ENCODE results near the gene RC3H1. TPM values are rescaled to one million over a fixed set of nuclear protein-coding genes. Genes with fewer than 3 reads are reported as not detected.
"Not testable (repeated sequence)": the region's sequence is repeated elsewhere in the genome, so short reads cannot be mapped to it uniquely, and the experiment has no call there.

Gene RC3H1
- total RNA-seq, 4 donors from 2014 or later, result 19.7 to 26.2 (median 22.9) TPM

DNA sequence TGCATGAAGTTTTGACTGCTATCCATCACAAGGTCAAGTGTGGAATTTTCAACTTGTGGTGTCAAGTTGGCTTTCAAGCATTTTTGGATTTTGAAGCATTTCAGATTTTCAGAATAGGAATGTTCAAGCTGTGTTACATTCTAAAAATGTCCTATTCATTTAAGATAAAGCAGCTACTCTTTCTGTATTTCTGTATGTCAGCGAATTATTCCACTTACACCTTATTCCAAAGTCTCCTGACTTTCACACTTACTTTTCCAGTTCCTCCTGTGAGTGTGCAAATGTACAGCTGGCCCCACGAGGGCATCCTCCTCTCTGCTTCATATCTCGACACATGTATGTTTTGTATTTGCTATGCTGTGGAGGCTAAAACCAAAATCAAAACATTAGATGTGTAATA, 51.9 kb downstream of the RC3H1 start:
- no peak for DNase-seq (ENCODE audit: low spot score in 2 of 2)
- H3K27ac ChIP-seq, result no peak overlapping the region
- H3K27me3 ChIP-seq, result no peaks in the 10 kb centered on the region
- H3K4me3 ChIP-seq, result no peak overlapping the region
- H3K36me3 ChIP-seq, result peaks cover 0 to 95% (median 12%) of the 10 kb centered on the region in 3 donors
- TF ChIP-seq EP300 (IDR thresholded peaks at IDR 0.05) (no peak), POLR2A (IDR thresholded peaks at IDR 0.05) (no peak)
- TF ChIP-seq, protein P1, sequence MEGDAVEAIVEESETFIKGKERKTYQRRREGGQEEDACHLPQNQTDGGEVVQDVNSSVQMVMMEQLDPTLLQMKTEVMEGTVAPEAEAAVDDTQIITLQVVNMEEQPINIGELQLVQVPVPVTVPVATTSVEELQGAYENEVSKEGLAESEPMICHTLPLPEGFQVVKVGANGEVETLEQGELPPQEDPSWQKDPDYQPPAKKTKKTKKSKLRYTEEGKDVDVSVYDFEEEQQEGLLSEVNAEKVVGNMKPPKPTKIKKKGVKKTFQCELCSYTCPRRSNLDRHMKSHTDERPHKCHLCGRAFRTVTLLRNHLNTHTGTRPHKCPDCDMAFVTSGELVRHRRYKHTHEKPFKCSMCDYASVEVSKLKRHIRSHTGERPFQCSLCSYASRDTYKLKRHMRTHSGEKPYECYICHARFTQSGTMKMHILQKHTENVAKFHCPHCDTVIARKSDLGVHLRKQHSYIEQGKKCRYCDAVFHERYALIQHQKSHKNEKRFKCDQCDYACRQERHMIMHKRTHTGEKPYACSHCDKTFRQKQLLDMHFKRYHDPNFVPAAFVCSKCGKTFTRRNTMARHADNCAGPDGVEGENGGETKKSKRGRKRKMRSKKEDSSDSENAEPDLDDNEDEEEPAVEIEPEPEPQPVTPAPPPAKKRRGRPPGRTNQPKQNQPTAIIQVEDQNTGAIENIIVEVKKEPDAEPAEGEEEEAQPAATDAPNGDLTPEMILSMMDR (IDR thresholded peaks at IDR 0.05), result no peak
- no peaks in the 10 kb centered on the region for H3K4me1 ChIP-seq
- no peaks in the 10 kb centered on the region for H3K9me3 ChIP-seq
- WGBS, 2 donors, result 70 to 78% methylated on average over 3 of the region's 3 CpGs

DNA sequence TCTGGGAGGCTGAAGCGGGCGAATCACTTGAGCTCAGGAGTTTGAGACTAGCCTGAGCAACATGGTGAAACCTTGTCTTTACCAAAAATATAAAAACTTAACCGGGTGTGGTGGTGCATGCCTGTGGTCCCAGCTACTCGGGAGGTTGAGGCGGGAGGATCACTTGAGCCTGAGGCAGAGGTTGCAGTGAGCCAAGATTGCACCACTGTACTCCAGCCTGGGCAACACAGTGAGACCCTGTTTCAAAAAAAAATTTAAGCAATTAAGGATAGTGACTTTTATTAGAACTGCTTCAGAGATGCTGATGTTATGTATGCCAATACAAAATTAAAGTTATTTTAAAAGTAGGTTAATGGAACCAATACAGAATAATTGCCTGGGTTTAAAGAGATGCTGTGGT, 56.3 kb downstream of the RC3H1 start:
- not testable (repeated sequence) for H3K27me3 ChIP-seq; H3K9me3 ChIP-seq; H3K4me1 ChIP-seq; H3K27ac ChIP-seq; DNase-seq (ENCODE audit: low spot score in 2 of 2); H3K4me3 ChIP-seq
- H3K36me3 ChIP-seq, result peaks cover 0 to 90% (median 16%) of the 10 kb centered on the region in 3 donors
- WGBS, 2 donors, result 96 to 98% methylated on average over 5 of the region's 5 CpGs

DNA sequence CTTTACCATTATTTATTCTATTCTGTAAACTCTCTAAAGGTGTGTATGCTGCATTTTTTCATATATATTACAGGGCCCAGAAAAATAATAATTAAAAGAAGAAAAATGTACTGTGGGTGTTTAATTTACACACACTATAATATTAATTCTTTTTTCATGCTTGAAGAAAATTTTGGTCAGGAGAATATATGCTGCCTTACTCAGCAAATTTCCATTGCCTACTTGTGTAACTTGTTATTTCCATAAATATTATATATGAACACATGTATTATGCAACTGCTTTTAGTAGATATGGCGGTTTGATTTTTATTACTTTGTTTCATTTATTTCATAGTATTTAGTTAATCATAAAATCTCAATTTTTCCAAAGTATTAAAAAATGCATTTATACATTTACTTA, 58.7 kb downstream of the RC3H1 start:
- 95 to 96% methylated on average over 1 of the region's 1 CpG for WGBS, 2 donors
- no peak overlapping the region for H3K27ac ChIP-seq
- no peaks in the 10 kb centered on the region for H3K9me3 ChIP-seq
- DNase-seq (ENCODE audit: low spot score in 2 of 2), result no peak
- H3K4me3 ChIP-seq, result no peak overlapping the region
- H3K27me3 ChIP-seq, result no peaks in the 10 kb centered on the region
- TF ChIP-seq POLR2A (IDR thresholded peaks at IDR 0.05), result no peak
- no peak for TF ChIP-seq EP300 (IDR thresholded peaks at IDR 0.05)
- TF ChIP-seq, protein P1 (IDR thresholded peaks at IDR 0.05), result no peak
- peaks cover 0 to 3% (median 0%) of the 10 kb centered on the region in 4 donors for H3K4me1 ChIP-seq
- peaks cover 0 to 89% (median 16%) of the 10 kb centered on the region in 3 donors for H3K36me3 ChIP-seq

DNA sequence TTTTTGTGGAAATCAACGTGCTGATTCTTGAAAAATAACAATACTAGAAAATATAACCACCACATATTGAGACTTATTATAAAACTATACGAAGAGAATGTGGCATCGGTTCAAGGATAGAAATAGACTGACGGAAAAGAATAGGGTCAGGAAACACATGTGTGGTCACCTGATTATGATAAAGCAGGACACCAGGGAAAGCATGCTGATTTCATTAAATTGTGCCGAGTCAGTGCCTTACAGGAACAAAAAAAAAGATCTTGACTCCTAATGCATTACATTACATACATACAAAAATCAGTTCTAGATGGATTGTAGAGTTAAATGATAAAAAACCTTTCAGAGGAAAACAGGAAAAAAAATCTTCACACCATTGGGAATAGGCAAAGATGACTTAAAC, 61.5 kb downstream of the RC3H1 start:
- no peak for DNase-seq (ENCODE audit: low spot score in 2 of 2)
- no peak overlapping the region for H3K27ac ChIP-seq
- peaks cover 0 to 90% (median 16%) of the 10 kb centered on the region in 3 donors for H3K36me3 ChIP-seq
- 72 to 73% methylated on average over 5 of the region's 5 CpGs for WGBS, 2 donors
- no peaks in the 10 kb centered on the region for H3K9me3 ChIP-seq
- no peaks in the 10 kb centered on the region for H3K27me3 ChIP-seq
- no peak overlapping the region for H3K4me3 ChIP-seq
- peaks cover 0 to 3% (median 0%) of the 10 kb centered on the region in 4 donors for H3K4me1 ChIP-seq
- no peak for TF ChIP-seq EP300 (IDR thresholded peaks at IDR 0.05)
- TF ChIP-seq, protein P1 (IDR thresholded peaks at IDR 0.05), result no peak
- no peak for TF ChIP-seq POLR2A (IDR thresholded peaks at IDR 0.05)

DNA sequence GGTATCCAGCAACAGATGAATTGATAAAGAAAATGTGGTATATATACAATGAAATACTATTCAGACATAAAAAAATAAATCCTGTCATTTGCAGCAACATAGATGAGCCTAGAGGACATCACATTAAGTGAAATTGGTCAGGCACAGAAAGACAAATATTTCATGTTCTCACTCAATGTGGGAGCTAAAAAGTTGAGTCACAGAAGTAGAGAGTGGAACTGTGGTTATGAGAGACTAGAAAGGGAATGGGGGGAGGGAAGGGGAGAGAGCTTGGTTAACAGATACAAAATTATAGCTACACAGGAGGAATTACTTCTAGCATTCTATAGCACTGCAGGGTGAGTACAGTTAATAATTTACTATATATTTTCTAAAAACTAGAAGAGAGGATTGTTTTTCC, 68.0 kb downstream of the RC3H1 start:
- TF ChIP-seq POLR2A (IDR thresholded peaks at IDR 0.05), result no peak
- TF ChIP-seq, protein P1 (IDR thresholded peaks at IDR 0.05), result no peak
- no peak for TF ChIP-seq EP300 (IDR thresholded peaks at IDR 0.05)
- H3K27me3 ChIP-seq, result no peaks in the 10 kb centered on the region

DNA sequence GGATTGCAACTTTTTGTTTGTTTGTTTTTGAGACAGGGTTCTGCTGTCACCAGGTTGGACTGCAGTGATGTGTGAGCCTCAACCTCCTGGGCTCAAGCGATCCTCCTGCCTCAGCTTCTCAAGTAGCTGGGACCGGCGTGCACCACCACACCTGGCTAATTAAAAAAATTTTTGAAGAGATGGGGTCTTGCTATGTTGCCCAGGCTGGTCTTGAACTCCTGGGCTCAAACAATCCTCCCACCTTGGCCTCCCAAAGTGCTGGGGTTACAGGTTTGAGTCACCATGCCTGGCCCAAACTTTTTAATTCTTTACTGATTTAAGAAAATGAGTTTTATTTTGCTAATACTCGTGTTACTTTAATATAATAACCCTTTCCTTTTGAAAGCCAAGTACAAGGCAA, 73.6 kb downstream of the RC3H1 start:
- TF ChIP-seq POLR2A (IDR thresholded peaks at IDR 0.05), result no peak
- TF ChIP-seq EP300 (IDR thresholded peaks at IDR 0.05), result no peak
- TF ChIP-seq, protein P1 (IDR thresholded peaks at IDR 0.05), result no peak
- Histone ChIP-seq H3K4me1 (no peaks in the 10 kb centered on the region), H3K27me3 (no peaks in the 10 kb centered on the region), H3K9me3 (no peaks in the 10 kb centered on the region), H3K36me3 (peaks cover 0 to 85% (median 29%) of the 10 kb centered on the region in 3 donors), H3K4me3 (no peak overlapping the region), H3K27ac (no peak overlapping the region)
- no peak for DNase-seq (ENCODE audit: low spot score in 2 of 2)
- 99 to 100% methylated on average over 4 of the region's 4 CpGs for WGBS, 2 donors

More for the DNA sequence above, 68.0 kb downstream of the RC3H1 start:
- Histone ChIP-seq H3K27ac (no peak overlapping the region), H3K36me3 (peaks cover 0 to 84% (median 17%) of the 10 kb centered on the region in 3 donors), H3K4me1 (no peaks in the 10 kb centered on the region), H3K9me3 (no peaks in the 10 kb centered on the region), H3K4me3 (no peak overlapping the region)
- DNase-seq (ENCODE audit: low spot score in 2 of 2), result no peak
